A673 (cell line): ENCODE results near the gene KAZN.

Experiments used
- EZH2 ChIP-seq: fragments of 200-600 bp; sonication (generic); IDR thresholded peaks from 2 replicates; pipeline ENCODE4 v1.6.1; 2017; ENCODE audit warnings: borderline replicate concordance, low read depth, mild to moderate bottlenecking, mixed read lengths, antibody characterized with exemption, low read length; ENCODE audit not compliant: poor library complexity, severe bottlenecking
- TF ChIP-seq, protein P1 (sequence below): fragments of 300-800, 200-600 bp; sonication (generic); conservative IDR thresholded peaks from 2 replicates; pipeline ENCODE4 v1.5.1; 2017; ENCODE audit warnings: low read depth, mild to moderate bottlenecking, antibody characterized with exemption, low read length, moderate library complexity, mixed read lengths

DNA sequence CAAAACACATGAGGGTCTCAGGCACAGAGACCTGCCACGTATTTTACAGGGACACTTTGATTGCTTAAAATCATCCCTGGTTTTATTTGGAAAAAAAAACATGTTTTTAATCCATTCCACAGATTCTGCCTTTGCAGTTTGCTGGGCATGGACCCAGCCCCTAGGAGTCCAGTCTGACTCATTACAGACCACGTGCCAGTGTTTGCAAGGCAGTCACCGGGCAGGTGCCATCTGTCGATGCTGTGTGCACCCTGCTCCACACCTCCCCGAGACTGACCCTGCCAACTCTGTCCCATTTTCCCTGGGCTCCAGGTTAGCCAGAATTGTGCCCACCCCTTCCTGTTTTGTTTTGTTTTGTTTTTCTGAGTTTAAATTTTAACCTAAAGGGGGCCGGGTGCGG is 406.6 kb downstream of the KAZN start:
- TF ChIP-seq, protein P1, sequence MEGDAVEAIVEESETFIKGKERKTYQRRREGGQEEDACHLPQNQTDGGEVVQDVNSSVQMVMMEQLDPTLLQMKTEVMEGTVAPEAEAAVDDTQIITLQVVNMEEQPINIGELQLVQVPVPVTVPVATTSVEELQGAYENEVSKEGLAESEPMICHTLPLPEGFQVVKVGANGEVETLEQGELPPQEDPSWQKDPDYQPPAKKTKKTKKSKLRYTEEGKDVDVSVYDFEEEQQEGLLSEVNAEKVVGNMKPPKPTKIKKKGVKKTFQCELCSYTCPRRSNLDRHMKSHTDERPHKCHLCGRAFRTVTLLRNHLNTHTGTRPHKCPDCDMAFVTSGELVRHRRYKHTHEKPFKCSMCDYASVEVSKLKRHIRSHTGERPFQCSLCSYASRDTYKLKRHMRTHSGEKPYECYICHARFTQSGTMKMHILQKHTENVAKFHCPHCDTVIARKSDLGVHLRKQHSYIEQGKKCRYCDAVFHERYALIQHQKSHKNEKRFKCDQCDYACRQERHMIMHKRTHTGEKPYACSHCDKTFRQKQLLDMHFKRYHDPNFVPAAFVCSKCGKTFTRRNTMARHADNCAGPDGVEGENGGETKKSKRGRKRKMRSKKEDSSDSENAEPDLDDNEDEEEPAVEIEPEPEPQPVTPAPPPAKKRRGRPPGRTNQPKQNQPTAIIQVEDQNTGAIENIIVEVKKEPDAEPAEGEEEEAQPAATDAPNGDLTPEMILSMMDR = no peak
- TF ChIP-seq EZH2 = no peak
